Colonic mucosa (tissue), 4 donors: ENCODE data around the gene KAT7. TPM values are rescaled to one million over a fixed set of nuclear protein-coding genes. Genes with fewer than 3 reads are reported as not detected.

Source experiments
- DNase-seq: peaks from one replicate; pipeline ENCODE4 v3.0.0-alpha.2; 2020
- H3K27ac ChIP-seq: fragments of 200-600 bp; one replicate; pipeline ENCODE4 v1.8.0; 2021
- H3K27me3 ChIP-seq: fragments of 200-600 bp; one replicate; pipeline ENCODE4 v1.8.0; 2021
- H3K36me3 ChIP-seq: fragments of 200-600 bp; one replicate; pipeline ENCODE4 v1.8.0; 2021
- H3K4me1 ChIP-seq: fragments of 200-600 bp; one replicate; pipeline ENCODE4 v1.8.0; 2021; ENCODE audit warnings: mild to moderate bottlenecking
- H3K4me3 ChIP-seq: fragments of 200-600 bp; one replicate; pipeline ENCODE4 v1.8.0; 2021
- H3K9ac ChIP-seq, 2 donors: one replicate each; pipeline ENCODE4 v1.7.0; 2013; ENCODE audit warnings: control low read depth in 2 of 2, low read depth in 2 of 2, low read length in 2 of 2
- H3K9me3 ChIP-seq: fragments of 200-600 bp; one replicate; pipeline ENCODE4 v1.8.0; 2021
- CTCF ChIP-seq: fragments of 200-600 bp; IDR thresholded peaks from one replicate; pipeline ENCODE4 v1.8.0; 2022; ENCODE audit warnings: antibody characterized with exemption, mild to moderate bottlenecking
- intact Hi-C: fragments of 100-400 bp; cut with DNase I; formaldehyde crosslinking; loops from one replicate; pipeline ENCODE4 v1.14.1; 2022
- total RNA-seq, 2 donors: library from RNA; stranded (reverse); fragmentation: NEBNext Ultra II Directional in 1 of 2; extraction: Animal tissue kit (Norgen Biotek cat#: 25700) in 1 of 2; gene quantifications; one replicate each; pipeline ENCODE4 v1.2.1, GENCODE V29; 2021
- donor health status: healthy.
- donor health status: DM: no; HTN: no; CAD: no.
- donor health status: DM: no; HTN: no; CAD: no.

The KAT7 gene
- total RNA-seq, 2 donors from 2014 or later = 39.4 to 42.5 TPM

DNA sequence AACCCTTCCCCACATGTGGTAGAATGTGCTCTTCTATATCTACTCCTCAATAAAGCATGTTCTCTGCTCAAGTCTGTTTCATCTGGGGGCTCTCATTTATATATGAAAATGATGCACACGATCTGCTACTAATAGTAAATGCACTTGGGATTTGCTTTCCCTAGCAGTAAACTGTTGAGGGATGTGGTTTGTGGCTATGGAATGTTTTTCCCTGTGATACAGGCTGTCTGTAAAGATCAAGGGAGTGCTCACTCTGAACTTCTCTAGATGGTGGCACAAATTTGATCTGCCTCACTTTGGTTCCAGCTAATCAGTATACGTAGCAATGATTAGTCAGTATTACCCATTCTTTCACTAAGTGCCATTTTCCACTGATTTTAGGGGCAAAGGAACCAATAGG is 40.5 kb downstream of the KAT7 start:
- H3K36me3 ChIP-seq = peaks cover 19% of the 10 kb centered on the region
- intact Hi-C loops = no loop called here
- no peak for DNase-seq
- no peak overlapping the region for H3K4me3 ChIP-seq
- H3K9me3 ChIP-seq = no peaks in the 10 kb centered on the region
- H3K4me1 ChIP-seq = no peaks in the 10 kb centered on the region
- TF ChIP-seq CTCF = no peak
- no peaks in the 10 kb centered on the region for H3K27me3 ChIP-seq
- H3K27ac ChIP-seq = no peak overlapping the region
- H3K9ac ChIP-seq = no peak overlapping the region

DNA sequence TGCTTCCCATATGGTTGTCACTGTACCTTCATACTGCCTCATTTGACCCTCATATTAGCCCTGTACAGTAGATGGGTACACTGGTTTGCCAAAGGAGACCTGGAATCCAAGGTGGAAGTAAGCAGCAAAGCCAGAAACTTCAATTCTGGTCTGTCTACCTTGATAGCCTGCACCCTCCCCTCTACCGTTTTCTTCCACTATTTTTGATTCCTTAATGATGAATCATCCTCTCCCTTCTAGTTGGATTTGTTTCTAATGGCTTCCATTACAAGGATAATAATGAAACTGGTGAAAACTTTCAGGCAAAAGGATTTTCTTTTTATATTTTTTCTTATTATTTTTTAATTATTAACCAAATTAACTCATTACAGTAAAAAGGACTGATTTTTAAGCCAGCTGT is 42.1 kb downstream of the KAT7 start:
- H3K9me3 ChIP-seq = no peaks in the 10 kb centered on the region
- H3K4me1 ChIP-seq = no peaks in the 10 kb centered on the region
- DNase-seq = no peak
- intact Hi-C loops = no loop called here
- no peak overlapping the region for H3K4me3 ChIP-seq
- H3K27me3 ChIP-seq = no peaks in the 10 kb centered on the region
- no peak overlapping the region for H3K27ac ChIP-seq
- peaks cover 12% of the 10 kb centered on the region for H3K36me3 ChIP-seq
- H3K9ac ChIP-seq = no peak overlapping the region
- TF ChIP-seq CTCF = no peak

DNA sequence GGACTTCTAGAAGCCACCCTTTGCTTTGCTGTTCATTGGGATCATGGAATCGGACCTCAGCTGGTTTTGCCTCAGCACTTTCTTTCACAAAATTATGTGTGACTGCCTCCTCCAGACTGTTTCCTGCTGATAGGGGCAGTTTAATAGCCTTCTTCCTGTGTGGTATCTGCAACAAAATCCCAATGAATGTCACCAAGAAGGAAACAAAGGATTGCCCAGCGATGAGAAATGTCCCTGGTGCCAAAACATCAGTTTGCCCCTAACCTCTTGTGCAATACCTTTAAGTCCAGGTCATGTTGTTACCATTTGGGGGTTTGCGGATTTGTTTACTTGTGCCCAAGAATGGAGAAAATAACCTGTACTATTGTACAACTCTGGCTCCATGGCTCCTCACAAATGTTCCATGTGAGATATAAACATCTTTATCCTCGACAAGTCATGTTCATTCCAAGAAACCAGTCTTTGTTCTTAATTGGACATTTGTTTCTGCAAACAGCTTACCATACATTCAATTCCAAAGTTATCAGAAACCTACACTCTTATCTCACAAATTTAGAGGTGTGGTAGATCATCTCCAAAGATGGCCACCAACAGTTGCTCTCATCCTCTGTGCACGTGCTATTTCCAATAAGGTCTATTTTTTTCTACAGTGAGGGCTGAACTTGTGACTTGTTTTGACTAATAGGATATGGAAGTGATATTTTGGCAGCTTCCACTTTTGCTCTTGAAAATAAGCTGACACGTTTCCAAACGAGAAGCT is 44.5 kb downstream of the KAT7 start:
- Histone ChIP-seq H3K27me3 (no peaks in the 10 kb centered on the region), H3K27ac (no peak overlapping the region), H3K4me1 (no peaks in the 10 kb centered on the region), H3K9me3 (no peaks in the 10 kb centered on the region), H3K36me3 (no peaks in the 10 kb centered on the region), H3K9ac (no peak overlapping the region), H3K4me3 (no peak overlapping the region)
- intact Hi-C loops = no loop called here
- DNase-seq = no peak
- no peak for TF ChIP-seq CTCF

DNA sequence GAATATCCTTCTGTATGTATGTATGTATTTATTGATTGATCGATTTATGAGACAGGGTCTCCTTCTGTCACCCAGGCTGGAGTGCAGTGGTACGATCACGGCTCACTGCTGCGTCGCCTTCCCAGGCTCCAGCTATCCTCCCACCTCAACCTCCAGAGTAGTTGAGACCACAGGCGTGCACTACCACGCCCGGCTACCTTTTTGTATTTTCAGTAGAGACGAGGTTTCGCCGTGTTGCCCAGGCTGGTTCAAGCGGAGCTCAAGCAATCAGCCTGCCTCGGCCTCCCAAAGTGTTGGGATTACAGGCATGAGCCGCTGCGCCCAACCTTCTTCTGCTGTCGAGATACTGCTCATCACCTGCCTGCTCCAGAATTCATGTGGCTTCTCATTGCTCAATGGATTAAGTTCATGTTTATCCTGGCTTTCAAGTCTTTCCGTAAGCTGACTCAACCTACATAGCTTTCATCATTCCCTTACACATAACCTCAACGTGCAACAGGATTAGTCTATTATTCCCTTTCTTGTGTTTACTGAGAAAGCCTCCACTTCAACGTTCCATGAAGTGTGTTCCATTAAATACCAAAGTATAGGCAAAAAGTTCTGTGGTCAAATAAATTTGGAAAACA is 45.8 kb downstream of the KAT7 start:
- Histone ChIP-seq H3K9me3 (no peaks in the 10 kb centered on the region), H3K4me3 (no peak overlapping the region), H3K27ac (no peak overlapping the region), H3K27me3 (no peaks in the 10 kb centered on the region), H3K36me3 (no peaks in the 10 kb centered on the region), H3K4me1 (no peaks in the 10 kb centered on the region), H3K9ac (no peak overlapping the region)
- no peak for DNase-seq
- intact Hi-C loops = no loop called here
- TF ChIP-seq CTCF = no peak

DNA sequence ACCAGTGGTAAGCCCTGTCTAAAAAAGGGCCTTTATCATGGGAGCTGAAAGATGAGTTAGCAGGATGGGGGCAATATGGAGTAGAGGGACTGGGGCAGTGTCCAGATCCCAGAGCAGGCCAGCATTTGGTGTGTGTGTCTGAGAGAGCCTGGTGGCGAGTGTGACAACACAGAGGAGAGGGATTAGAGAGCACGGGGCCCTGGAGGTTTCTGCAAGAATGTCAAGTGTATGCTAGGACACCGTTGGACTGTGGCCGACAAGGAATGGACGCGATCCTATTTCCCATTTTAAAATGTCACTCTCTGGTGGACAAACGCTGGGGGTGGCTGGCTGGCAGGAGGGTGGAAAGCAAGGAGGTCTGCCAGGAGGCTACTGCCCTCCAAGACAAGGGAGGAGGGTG is 47.0 kb downstream of the KAT7 start:
- intact Hi-C loops = no loop called here
- H3K4me1 ChIP-seq = no peaks in the 10 kb centered on the region
- no peak for DNase-seq
- H3K9me3 ChIP-seq = no peaks in the 10 kb centered on the region
- H3K27ac ChIP-seq = peak overlapping the region; percentile 2
- no peaks in the 10 kb centered on the region for H3K27me3 ChIP-seq
- H3K9ac ChIP-seq = no peak overlapping the region
- no peak for TF ChIP-seq CTCF
- H3K36me3 ChIP-seq = no peaks in the 10 kb centered on the region
- no peak overlapping the region for H3K4me3 ChIP-seq
